ENCODE measurements around the gene RIPK4. TPM values are rescaled to one million over a fixed set of nuclear protein-coding genes. Genes with fewer than 3 reads are reported as not detected.
A peak's percentile ranks its signal among the peaks of the same experiment; 100 is the strongest.

The RIPK4 gene
- total RNA-seq, 1 experiment from 2014 or later = 67.4 TPM

- ATAC-seq = no peak
- no TSS peak for BruUV-seq (replicated peaks)
- H3K27me3 ChIP-seq (ENCODE audit: control insufficient read depth, insufficient read depth, low read length) = no peaks in the 10 kb centered on the region
- no peak for DNase-seq (ENCODE audit: low read depth, low spot score)
- in situ Hi-C loops (cut with HindIII; ENCODE audit: low pct_unique_long_range_greater_than_20kb, low sequenced_read_pairs) (no loop called here), intact Hi-C loops (cut with micrococcal nuclease; ENCODE audit: unreplicated experiment) (no loop called here)
- TF ChIP-seq TCF7L2 (IDR thresholded peaks at IDR 0.05; ENCODE audit: low read depth, low read length) = no peak
- no peak for TF ChIP-seq CTCF (IDR thresholded peaks at IDR 0.05)
- TF ChIP-seq, protein P1, sequence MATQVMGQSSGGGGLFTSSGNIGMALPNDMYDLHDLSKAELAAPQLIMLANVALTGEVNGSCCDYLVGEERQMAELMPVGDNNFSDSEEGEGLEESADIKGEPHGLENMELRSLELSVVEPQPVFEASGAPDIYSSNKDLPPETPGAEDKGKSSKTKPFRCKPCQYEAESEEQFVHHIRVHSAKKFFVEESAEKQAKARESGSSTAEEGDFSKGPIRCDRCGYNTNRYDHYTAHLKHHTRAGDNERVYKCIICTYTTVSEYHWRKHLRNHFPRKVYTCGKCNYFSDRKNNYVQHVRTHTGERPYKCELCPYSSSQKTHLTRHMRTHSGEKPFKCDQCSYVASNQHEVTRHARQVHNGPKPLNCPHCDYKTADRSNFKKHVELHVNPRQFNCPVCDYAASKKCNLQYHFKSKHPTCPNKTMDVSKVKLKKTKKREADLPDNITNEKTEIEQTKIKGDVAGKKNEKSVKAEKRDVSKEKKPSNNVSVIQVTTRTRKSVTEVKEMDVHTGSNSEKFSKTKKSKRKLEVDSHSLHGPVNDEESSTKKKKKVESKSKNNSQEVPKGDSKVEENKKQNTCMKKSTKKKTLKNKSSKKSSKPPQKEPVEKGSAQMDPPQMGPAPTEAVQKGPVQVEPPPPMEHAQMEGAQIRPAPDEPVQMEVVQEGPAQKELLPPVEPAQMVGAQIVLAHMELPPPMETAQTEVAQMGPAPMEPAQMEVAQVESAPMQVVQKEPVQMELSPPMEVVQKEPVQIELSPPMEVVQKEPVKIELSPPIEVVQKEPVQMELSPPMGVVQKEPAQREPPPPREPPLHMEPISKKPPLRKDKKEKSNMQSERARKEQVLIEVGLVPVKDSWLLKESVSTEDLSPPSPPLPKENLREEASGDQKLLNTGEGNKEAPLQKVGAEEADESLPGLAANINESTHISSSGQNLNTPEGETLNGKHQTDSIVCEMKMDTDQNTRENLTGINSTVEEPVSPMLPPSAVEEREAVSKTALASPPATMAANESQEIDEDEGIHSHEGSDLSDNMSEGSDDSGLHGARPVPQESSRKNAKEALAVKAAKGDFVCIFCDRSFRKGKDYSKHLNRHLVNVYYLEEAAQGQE (IDR thresholded peaks at IDR 0.05; ENCODE audit: insufficient read depth in 1 of 2, low read depth in 2 of 2, low read length in 1 of 2) = no peak
- TF ChIP-seq SIN3A (IDR thresholded peaks at IDR 0.05; ENCODE audit: borderline replicate concordance, insufficient read depth, low read depth, low read length) = no peak
- TF ChIP-seq POLR2AphosphoS5 (IDR thresholded peaks at IDR 0.05; ENCODE audit: low read depth, low read length) = no peak
- H3K4me1 ChIP-seq (ENCODE audit: control insufficient read depth, insufficient read depth, low read length) = no peaks in the 10 kb centered on the region
- no peaks in the 10 kb centered on the region; the same call in 1 of the 2 replicates for H3K36me3 ChIP-seq (ENCODE audit: control insufficient read depth, insufficient read depth, low read length)
- ChIA-PET CTCF (no interaction called here), POLR2A (interaction anchor here (0.6 kb wide), 1 partner anchor 797 kb away, joined by 3 read pairs; no protein-coding TSS in a partner anchor)
- no peak overlapping the region for H3K4me3 ChIP-seq (ENCODE audit: low read depth in 2 of 2, low read length in 2 of 2)
- no peaks in the 10 kb centered on the region for H3K9me3 ChIP-seq (ENCODE audit: control insufficient read depth, insufficient read depth, low read depth, low read length)
- H3K27ac ChIP-seq (ENCODE audit: low read length) = peak overlapping the region; percentile 17; the same call in 1 of the 2 replicates
These were observed 27.7 kb upstream of the RIPK4 start for GRCh38 chr21:41794600-41794999.

DNA sequence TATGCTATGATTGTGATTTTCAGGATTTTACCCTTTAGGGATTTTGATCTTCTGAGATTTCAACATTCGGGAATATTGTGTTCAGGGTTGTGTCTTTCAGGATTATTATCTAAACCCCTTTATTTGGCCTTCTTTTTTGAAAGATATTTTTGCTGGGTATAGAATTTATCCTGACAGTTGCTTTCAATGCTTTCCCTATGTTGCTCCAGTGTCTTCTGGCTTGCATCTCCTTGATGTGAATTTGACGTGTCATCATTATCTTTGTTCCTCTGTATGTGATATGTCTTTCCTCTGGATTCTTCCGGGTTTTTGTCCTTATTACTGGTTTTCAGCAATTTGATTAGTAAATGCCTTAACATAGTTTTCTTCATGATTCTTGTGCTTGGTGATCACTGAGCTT is 25.9 kb upstream of the RIPK4 start:
- BruUV-seq (replicated peaks) = no TSS peak
- ChIA-PET POLR2A (interaction anchor here (0.6 kb wide), 1 partner anchor 36 kb away, joined by 3 read pairs; no protein-coding TSS in a partner anchor), CTCF (interaction anchor here (1.0 kb wide), 1 partner anchor 9 kb away, joined by 4 read pairs; no protein-coding TSS in a partner anchor)
- Histone ChIP-seq H3K36me3 (ENCODE audit: control insufficient read depth, insufficient read depth, low read length) (no peaks in the 10 kb centered on the region), H3K9me3 (ENCODE audit: control insufficient read depth, insufficient read depth, low read depth, low read length) (no peaks in the 10 kb centered on the region), H3K27ac (ENCODE audit: low read length) (no peak overlapping the region), H3K27me3 (ENCODE audit: control insufficient read depth, insufficient read depth, low read length) (no peaks in the 10 kb centered on the region), H3K4me1 (ENCODE audit: control insufficient read depth, insufficient read depth, low read length) (peaks cover 6% of the 10 kb centered on the region; the same call in 1 of the 2 replicates), H3K4me3 (ENCODE audit: low read depth in 2 of 2, low read length in 2 of 2) (no peak overlapping the region)
- TF ChIP-seq SIN3A (IDR thresholded peaks at IDR 0.05; ENCODE audit: borderline replicate concordance, insufficient read depth, low read depth, low read length) (no peak), POLR2AphosphoS5 (IDR thresholded peaks at IDR 0.05; ENCODE audit: low read depth, low read length) (no peak), CTCF (IDR thresholded peaks at IDR 0.05) (no peak), TCF7L2 (IDR thresholded peaks at IDR 0.05; ENCODE audit: low read depth, low read length) (no peak)
- TF ChIP-seq, protein P1 (IDR thresholded peaks at IDR 0.05; ENCODE audit: insufficient read depth in 1 of 2, low read depth in 2 of 2, low read length in 1 of 2) = no peak
- DNase-seq (ENCODE audit: low read depth, low spot score) (no peak), ATAC-seq (no peak)
- in situ Hi-C loops (cut with HindIII; ENCODE audit: low pct_unique_long_range_greater_than_20kb, low sequenced_read_pairs) = no loop called here
- intact Hi-C loops (cut with micrococcal nuclease; ENCODE audit: unreplicated experiment) = no loop called here

Measured in Panc1 (cell line).